HepG2 (cell line): ENCODE data around the gene DNAAF8. TPM values are rescaled to one million over a fixed set of nuclear protein-coding genes. Genes with fewer than 3 reads are reported as not detected.

Source experiments
- HMG20B ChIP-seq: conservative IDR thresholded peaks from 2 replicates; pipeline ENCODE4 v1.6.1; 2016; ENCODE audit warnings: missing genetic modification reagents, missing compliant biosample characterization
- HNRNPK ChIP-seq: fragments of 200-400 bp; formaldehyde crosslinking; IDR thresholded peaks from 2 replicates; pipeline ENCODE4 v1.6.1; 2018; ENCODE audit warnings: low read length, low read depth, moderate library complexity, mild to moderate bottlenecking; ENCODE audit not compliant: poor library complexity, severe bottlenecking
- PPARG ChIP-seq: conservative IDR thresholded peaks from 2 replicates; pipeline ENCODE4 v1.6.1; 2016; ENCODE audit warnings: missing biosample characterization, missing genetic modification reagents
- PRDM15 ChIP-seq: sonication (generic); formaldehyde crosslinking; IDR thresholded peaks from 2 replicates; pipeline ENCODE4 v1.4.0; 2020; ENCODE audit warnings: missing genetic modification reagents
- SUZ12 ChIP-seq: fragments of 150-350 bp; IDR thresholded peaks from 2 replicates; pipeline ENCODE4 v1.6.1; 2014; ENCODE audit warnings: low read depth, low read length
- ZC3H4 ChIP-seq: sonication (generic); formaldehyde crosslinking; IDR thresholded peaks from 2 replicates; pipeline ENCODE4 v1.4.0; 2020; ENCODE audit warnings: missing genetic modification reagents, borderline replicate concordance
- ZNF224 ChIP-seq: sonication (generic); formaldehyde crosslinking; IDR thresholded peaks from 2 replicates; pipeline ENCODE4 v1.5.0; 2020; ENCODE audit warnings: mild to moderate bottlenecking, missing genetic modification reagents
- ZNF414 ChIP-seq: sonication (generic); formaldehyde crosslinking; IDR thresholded peaks from 2 replicates; pipeline ENCODE4 v1.5.0; 2020; ENCODE audit warnings: missing genetic modification reagents
- ZNF550 ChIP-seq: sonication (generic); formaldehyde crosslinking; IDR thresholded peaks from 2 replicates; pipeline ENCODE4 v1.4.0; 2020; ENCODE audit warnings: mild to moderate bottlenecking, missing genetic modification reagents, borderline replicate concordance
- ZNF569 ChIP-seq: sonication (generic); formaldehyde crosslinking; IDR thresholded peaks from 2 replicates; pipeline ENCODE4 v1.5.0; 2020; ENCODE audit warnings: mild to moderate bottlenecking, missing genetic modification reagents, moderate library complexity, borderline replicate concordance
- ZNF776 ChIP-seq: sonication (generic); formaldehyde crosslinking; IDR thresholded peaks from 2 replicates; pipeline ENCODE4 v1.4.0; 2020; ENCODE audit warnings: mild to moderate bottlenecking, missing genetic modification reagents
- ZNF777 ChIP-seq: sonication (generic); formaldehyde crosslinking; IDR thresholded peaks from 2 replicates; pipeline ENCODE4 v1.4.0; 2020; ENCODE audit warnings: missing genetic modification reagents
- polyA plus RNA-seq, 8 experiments: library from polyadenylated mRNA; depleted of rRNA in 3 of 8; stranded (reverse) in 7 of 8; unstranded in 1 of 8; fragments of >200 nt; fragmentation: Illumina TruSeq in 4 of 8; extraction: Trizol in 4 of 8; gene quantifications; 2 replicates each; pipeline versions ENCODE4 v1.2.1 to v1.2.3, GENCODE V29; 2011 to 2016; ENCODE audit warnings: low read depth in 4 of 8, missing spikeins in 1 of 8, mixed read lengths in 1 of 8; ENCODE audit not compliant: insufficient read depth in 1 of 8
- total RNA-seq, 5 experiments: library from RNA; depleted of rRNA; stranded (reverse); fragments of >200 nt; fragmentation: Illumina TruSeq; extraction: Trizol; gene quantifications; 2 replicates each; pipeline ENCODE4 v1.2.3, GENCODE V29; 2016; ENCODE audit warnings: low read depth in 1 of 5
- TF ChIP-seq, protein P1 (sequence below): sonication (generic); formaldehyde crosslinking; IDR thresholded peaks from one replicate; pipeline ENCODE4 v1.5.1; 2020; ENCODE audit warnings: mild to moderate bottlenecking, missing genetic modification reagents; ENCODE audit errors: not compliant biosample characterization
- TF ChIP-seq, protein P2 (sequence below): sonication (generic); formaldehyde crosslinking; IDR thresholded peaks from 2 replicates; pipeline ENCODE4 v1.4.0; 2020; ENCODE audit warnings: missing genetic modification reagents

DNAAF8 gene
- total and polyA plus RNA-seq, 2 of the 13 experiments (the other 11 are each of a cell fraction or from before 2014, with no cell fraction given): 0.44 TPM; not detected in 1

DNA sequence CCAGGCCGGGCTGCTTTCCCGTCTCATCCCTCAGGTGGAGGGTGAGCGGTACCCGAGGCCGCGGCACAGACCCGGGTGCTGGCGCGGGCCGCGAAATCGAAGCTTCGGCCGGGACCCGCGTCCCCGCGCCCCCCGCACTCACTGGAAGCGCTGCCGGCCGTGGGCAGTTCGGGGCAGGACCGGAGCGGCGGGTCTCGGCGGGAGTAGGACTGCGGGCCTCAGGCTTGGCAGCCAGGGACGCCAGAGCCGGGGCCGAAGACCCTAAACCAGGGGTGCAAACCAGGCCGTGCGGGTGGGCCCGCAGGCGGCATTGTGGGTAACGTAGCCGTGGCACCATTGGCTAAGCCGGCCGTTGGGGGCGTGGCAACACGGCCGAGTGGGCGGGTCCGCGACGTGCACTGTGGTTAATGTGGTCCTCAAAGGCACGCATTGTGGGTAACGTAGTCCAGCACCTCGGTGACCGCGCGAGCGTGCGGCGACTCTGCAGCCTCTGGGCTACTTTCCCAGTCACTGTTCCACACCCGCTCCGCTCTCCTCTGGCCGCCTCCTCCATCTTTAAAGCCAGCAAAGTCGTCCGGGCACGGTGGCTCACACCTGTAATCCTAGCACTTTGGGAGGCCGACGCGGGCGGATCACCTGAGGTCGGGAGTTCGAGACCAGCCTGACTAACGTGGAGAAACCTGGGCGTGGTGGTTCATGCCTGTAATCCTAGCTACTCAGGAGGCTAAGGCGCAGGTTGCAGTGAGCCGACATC, 32.7 kb downstream of the DNAAF8 start, which contains the start of gene ZNF500 (continued):
- TF ChIP-seq PRDM15 (CRISPR knock-in tag) (0 out of 2 replicates have a peak, but pooled peaks have one; percentile 5), ZNF550 (CRISPR knock-in tag) (no peak), PPARG (0 out of 2 replicates have a peak, but pooled peaks have one; percentile 19), ZNF777 (0 out of 2 replicates have a peak, but pooled peaks have one; percentile 33), HMG20B (CRISPR knock-in tag) (no peak; the same call in 1 of the 2 replicates), ZC3H4 (no peak), ZNF569 (no peak; the same call in 1 of the 2 replicates), SUZ12 (peak; percentile 72), ZNF224 (no peak), ZNF776 (CRISPR knock-in tag) (peak; percentile 92), ZNF414 (CRISPR knock-in tag) (0 out of 2 replicates have a peak, but pooled peaks have one; percentile 51), HNRNPK (peak; percentile 34)
- TF ChIP-seq, protein P1, sequence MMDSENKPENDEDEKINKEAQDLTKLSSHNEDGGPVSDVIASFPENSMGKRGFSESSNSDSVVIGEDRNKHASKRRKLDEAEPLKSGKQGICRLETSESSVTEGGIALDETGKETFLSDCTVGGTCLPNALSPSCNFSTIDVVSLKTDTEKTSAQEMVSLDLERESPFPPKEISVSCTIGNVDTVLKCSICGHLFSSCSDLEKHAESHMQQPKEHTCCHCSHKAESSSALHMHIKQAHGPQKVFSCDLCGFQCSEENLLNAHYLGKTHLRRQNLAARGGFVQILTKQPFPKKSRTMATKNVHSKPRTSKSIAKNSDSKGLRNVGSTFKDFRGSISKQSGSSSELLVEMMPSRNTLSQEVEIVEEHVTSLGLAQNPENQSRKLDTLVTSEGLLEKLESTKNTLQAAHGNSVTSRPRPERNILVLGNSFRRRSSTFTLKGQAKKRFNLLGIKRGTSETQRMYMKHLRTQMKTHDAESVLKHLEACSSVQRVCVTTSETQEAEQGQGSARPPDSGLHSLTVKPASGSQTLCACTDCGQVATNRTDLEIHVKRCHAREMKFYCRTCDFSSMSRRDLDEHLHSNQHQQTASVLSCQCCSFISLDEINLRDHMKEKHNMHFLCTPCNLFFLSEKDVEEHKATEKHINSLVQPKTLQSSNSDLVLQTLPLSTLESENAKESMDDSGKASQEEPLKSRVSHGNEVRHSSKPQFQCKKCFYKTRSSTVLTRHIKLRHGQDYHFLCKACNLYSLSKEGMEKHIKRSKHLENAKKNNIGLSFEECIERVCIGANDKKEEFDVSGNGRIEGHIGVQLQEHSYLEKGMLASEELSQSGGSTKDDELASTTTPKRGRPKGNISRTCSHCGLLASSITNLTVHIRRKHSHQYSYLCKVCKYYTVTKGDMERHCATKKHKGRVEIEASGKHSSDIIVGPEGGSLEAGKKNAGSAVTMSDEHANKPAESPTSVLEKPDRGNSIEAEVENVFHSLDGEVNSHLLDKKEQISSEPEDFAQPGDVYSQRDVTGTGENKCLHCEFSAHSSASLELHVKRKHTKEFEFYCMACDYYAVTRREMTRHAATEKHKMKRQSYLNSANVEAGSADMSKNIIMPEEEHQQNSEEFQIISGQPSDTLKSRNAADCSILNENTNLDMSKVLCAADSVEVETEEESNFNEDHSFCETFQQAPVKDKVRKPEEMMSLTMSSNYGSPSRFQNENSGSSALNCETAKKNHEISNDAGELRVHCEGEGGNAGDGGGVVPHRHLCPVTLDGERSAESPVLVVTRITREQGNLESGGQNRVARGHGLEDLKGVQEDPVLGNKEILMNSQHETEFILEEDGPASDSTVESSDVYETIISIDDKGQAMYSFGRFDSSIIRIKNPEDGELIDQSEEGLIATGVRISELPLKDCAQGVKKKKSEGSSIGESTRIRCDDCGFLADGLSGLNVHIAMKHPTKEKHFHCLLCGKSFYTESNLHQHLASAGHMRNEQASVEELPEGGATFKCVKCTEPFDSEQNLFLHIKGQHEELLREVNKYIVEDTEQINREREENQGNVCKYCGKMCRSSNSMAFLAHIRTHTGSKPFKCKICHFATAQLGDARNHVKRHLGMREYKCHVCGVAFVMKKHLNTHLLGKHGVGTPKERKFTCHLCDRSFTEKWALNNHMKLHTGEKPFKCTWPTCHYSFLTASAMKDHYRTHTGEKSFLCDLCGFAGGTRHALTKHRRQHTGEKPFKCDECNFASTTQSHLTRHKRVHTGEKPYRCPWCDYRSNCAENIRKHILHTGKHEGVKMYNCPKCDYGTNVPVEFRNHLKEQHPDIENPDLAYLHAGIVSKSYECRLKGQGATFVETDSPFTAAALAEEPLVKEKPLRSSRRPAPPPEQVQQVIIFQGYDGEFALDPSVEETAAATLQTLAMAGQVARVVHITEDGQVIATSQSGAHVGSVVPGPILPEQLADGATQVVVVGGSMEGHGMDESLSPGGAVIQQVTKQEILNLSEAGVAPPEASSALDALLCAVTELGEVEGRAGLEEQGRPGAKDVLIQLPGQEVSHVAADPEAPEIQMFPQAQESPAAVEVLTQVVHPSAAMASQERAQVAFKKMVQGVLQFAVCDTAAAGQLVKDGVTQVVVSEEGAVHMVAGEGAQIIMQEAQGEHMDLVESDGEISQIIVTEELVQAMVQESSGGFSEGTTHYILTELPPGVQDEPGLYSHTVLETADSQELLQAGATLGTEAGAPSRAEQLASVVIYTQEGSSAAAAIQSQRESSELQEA (CRISPR knock-in tag): no peak
- TF ChIP-seq, protein P2, sequence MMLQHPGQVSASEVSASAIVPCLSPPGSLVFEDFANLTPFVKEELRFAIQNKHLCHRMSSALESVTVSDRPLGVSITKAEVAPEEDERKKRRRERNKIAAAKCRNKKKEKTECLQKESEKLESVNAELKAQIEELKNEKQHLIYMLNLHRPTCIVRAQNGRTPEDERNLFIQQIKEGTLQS (CRISPR knock-in tag): peak; percentile 56; the same call in 1 of the 2 replicates
